ENCODE data around the gene IFNA7.

DNA sequence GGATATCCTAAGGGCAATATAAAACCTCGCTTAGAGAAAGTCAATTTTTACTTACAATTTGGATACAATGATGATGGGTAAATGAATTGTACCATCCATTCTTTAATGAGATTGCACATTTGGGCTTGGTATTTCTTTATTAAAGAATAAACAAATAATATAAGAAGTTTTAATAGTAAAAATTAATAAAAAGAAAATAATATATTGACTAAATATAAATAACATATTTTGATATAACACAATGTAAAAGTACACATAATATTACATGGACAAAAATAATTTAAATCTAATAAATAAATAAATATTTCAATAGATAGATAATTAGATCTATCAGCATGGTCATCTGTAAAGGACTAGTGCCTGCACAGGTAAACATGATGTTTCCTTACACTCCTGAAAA, 36.5 kb downstream of the IFNA7 start:
- TF ChIP-seq, protein P1, sequence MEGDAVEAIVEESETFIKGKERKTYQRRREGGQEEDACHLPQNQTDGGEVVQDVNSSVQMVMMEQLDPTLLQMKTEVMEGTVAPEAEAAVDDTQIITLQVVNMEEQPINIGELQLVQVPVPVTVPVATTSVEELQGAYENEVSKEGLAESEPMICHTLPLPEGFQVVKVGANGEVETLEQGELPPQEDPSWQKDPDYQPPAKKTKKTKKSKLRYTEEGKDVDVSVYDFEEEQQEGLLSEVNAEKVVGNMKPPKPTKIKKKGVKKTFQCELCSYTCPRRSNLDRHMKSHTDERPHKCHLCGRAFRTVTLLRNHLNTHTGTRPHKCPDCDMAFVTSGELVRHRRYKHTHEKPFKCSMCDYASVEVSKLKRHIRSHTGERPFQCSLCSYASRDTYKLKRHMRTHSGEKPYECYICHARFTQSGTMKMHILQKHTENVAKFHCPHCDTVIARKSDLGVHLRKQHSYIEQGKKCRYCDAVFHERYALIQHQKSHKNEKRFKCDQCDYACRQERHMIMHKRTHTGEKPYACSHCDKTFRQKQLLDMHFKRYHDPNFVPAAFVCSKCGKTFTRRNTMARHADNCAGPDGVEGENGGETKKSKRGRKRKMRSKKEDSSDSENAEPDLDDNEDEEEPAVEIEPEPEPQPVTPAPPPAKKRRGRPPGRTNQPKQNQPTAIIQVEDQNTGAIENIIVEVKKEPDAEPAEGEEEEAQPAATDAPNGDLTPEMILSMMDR (IDR thresholded peaks at IDR 0.05 in 2 of 3, conservative IDR thresholded peaks at IDR 0.05 in 1 of 3; ENCODE audit: borderline replicate concordance in 1 of 3, insufficient read depth in 1 of 3, low read depth in 2 of 3, low read length in 2 of 3): no peak
- no peak for TF ChIP-seq EZH2phosphoT487 (IDR thresholded peaks at IDR 0.05; ENCODE audit: borderline replicate concordance)
- no peak for TF ChIP-seq CEBPB (IDR thresholded peaks at IDR 0.05; ENCODE audit: low read depth)
- TF ChIP-seq ZNF274 (IDR thresholded peaks at IDR 0.05; ENCODE audit: low read depth, low read length): no peak
- TF ChIP-seq POLR2AphosphoS5 (IDR thresholded peaks at IDR 0.05; ENCODE audit: low read depth, low read length): no peak
- TF ChIP-seq EZH2 (IDR thresholded peaks at IDR 0.05): no peak
- TF ChIP-seq, protein P2, sequence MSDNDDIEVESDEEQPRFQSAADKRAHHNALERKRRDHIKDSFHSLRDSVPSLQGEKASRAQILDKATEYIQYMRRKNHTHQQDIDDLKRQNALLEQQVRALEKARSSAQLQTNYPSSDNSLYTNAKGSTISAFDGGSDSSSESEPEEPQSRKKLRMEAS (IDR thresholded peaks at IDR 0.05): no peak
- no peak for TF ChIP-seq POLR2A (IDR thresholded peaks at IDR 0.05; ENCODE audit: borderline replicate concordance, extremely low read depth, insufficient read depth, insufficient read length)
- TF ChIP-seq, protein P3, sequence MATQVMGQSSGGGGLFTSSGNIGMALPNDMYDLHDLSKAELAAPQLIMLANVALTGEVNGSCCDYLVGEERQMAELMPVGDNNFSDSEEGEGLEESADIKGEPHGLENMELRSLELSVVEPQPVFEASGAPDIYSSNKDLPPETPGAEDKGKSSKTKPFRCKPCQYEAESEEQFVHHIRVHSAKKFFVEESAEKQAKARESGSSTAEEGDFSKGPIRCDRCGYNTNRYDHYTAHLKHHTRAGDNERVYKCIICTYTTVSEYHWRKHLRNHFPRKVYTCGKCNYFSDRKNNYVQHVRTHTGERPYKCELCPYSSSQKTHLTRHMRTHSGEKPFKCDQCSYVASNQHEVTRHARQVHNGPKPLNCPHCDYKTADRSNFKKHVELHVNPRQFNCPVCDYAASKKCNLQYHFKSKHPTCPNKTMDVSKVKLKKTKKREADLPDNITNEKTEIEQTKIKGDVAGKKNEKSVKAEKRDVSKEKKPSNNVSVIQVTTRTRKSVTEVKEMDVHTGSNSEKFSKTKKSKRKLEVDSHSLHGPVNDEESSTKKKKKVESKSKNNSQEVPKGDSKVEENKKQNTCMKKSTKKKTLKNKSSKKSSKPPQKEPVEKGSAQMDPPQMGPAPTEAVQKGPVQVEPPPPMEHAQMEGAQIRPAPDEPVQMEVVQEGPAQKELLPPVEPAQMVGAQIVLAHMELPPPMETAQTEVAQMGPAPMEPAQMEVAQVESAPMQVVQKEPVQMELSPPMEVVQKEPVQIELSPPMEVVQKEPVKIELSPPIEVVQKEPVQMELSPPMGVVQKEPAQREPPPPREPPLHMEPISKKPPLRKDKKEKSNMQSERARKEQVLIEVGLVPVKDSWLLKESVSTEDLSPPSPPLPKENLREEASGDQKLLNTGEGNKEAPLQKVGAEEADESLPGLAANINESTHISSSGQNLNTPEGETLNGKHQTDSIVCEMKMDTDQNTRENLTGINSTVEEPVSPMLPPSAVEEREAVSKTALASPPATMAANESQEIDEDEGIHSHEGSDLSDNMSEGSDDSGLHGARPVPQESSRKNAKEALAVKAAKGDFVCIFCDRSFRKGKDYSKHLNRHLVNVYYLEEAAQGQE (IDR thresholded peaks at IDR 0.05; ENCODE audit: low read depth): no peak

Measured in HCT116 (cell line).